HL-60 (cell line): Measurements from ENCODE around the gene PRDM16.

ENCODE experiments used
- DNase-seq, 2 experiments: peaks; one replicate each; pipeline ENCODE4 v3.0.0-alpha.2; 2010 to 2020; ENCODE audit warnings: low read depth in 1 of 2, low spot score in 1 of 2
- H3K27ac ChIP-seq: fragments of 250-450 bp; sonication (Bioruptor Pico); replicated peaks from 2 replicates; pipeline ENCODE4 v1.5.1; 2020; ENCODE audit warnings: mild to moderate bottlenecking, moderate library complexity
- H3K27me3 ChIP-seq: fragments of 250-450 bp; sonication (Bioruptor Pico); 2 replicates; pipeline ENCODE4 v1.5.1; 2021; ENCODE audit warnings: mild to moderate bottlenecking, moderate library complexity; ENCODE audit not compliant: insufficient read depth, poor library complexity, severe bottlenecking
- H3K4me3 ChIP-seq: replicated peaks from 2 replicates; pipeline ENCODE4 v1.5.1; 2011; ENCODE audit warnings: mild to moderate bottlenecking, control low read depth, low read length; ENCODE audit not compliant: insufficient read depth
- CTCF ChIP-seq: IDR thresholded peaks from one replicate; pipeline ENCODE4 v1.5.1; 2011; ENCODE audit warnings: low read length, control low read depth, inconsistent platforms; ENCODE audit not compliant: insufficient read depth
- GABPA ChIP-seq: IDR thresholded peaks from 2 replicates; pipeline ENCODE4 v1.6.1; 2012; ENCODE audit warnings: low read depth
- POLR2AphosphoS5 ChIP-seq: IDR thresholded peaks from 2 replicates; pipeline ENCODE4 v1.6.1; 2012; ENCODE audit warnings: low read depth
- REST ChIP-seq: IDR thresholded peaks from 2 replicates; pipeline ENCODE4 v1.6.1; 2012; ENCODE audit warnings: low read depth; ENCODE audit not compliant: insufficient replicate concordance
- SPI1 ChIP-seq: IDR thresholded peaks from 2 replicates; pipeline ENCODE4 v1.6.1; 2012; ENCODE audit warnings: low read depth, mild to moderate bottlenecking, borderline replicate concordance

Gene PRDM16

GRCh38 chr1:3060127-3060526 lies 8.9 kb upstream of the PRDM16 start:
- TF ChIP-seq GABPA (no peak), REST (no peak), SPI1 (no peak), POLR2AphosphoS5 (no peak), CTCF (no peak)
- H3K27me3 ChIP-seq, result no peaks in the 10 kb centered on the region
- no peak overlapping the region for H3K27ac ChIP-seq
- no peak for DNase-seq
- no peak overlapping the region for H3K4me3 ChIP-seq

- Histone ChIP-seq H3K4me3 (no peak overlapping the region), H3K27ac (no peak overlapping the region), H3K27me3 (no peaks in the 10 kb centered on the region)
- DNase-seq, result no peak
- TF ChIP-seq REST (no peak), SPI1 (no peak)
These were observed 8.1 kb upstream of the PRDM16 start for GRCh38 chr1:3060601-3061551.

GRCh38 chr1:3061566-3061965 lies 7.4 kb upstream of the PRDM16 start:
- DNase-seq, result no peak
- Histone ChIP-seq H3K27me3 (peaks cover 3% of the 10 kb centered on the region), H3K4me3 (no peak overlapping the region), H3K27ac (no peak overlapping the region)
- no peak for TF ChIP-seq GABPA
- TF ChIP-seq REST, result no peak
- no peak for TF ChIP-seq POLR2AphosphoS5
- no peak for TF ChIP-seq CTCF
- no peak for TF ChIP-seq SPI1
